ENCODE results near the gene NEURL1B. TPM values are rescaled to one million over a fixed set of nuclear protein-coding genes. Genes with fewer than 3 reads are reported as not detected.

Gene NEURL1B
- total RNA-seq, 2 donors from 2014 or later, result 9.9 to 12.2 TPM

GRCh38 chr5:172606156-172606785 is 34.8 kb upstream of the NEURL1B start:
- no peak for DNase-seq

DNA sequence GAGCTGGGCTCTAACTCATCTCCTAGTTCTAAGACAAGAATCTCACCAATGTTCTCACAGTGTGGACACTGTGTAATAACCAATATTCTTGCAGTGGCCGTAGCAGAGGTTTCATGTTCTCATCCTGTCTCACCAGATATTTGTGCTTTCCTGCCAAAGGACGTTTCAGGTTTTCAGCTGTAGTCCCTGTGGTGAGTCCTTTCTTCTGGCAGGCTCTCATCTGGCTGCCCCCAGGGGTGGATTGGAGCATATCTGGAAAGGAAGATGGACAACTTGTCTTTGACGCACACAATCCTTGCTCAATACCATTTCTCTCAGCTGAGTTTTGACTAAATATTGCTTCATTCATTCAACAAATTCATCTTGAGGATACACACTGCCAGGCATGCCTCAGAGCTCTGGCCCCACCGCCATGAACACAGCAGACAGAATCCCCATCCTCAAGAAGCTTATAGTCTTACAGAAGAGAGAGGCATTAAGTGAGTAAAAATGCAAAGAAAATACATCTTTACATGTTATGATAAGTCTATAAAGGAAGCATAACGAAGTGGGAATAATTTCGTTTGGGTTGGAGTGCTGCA is 33.8 kb upstream of the NEURL1B start:
- TF ChIP-seq POLR2A (IDR thresholded peaks at IDR 0.05), result no peak
- TF ChIP-seq, protein P1, sequence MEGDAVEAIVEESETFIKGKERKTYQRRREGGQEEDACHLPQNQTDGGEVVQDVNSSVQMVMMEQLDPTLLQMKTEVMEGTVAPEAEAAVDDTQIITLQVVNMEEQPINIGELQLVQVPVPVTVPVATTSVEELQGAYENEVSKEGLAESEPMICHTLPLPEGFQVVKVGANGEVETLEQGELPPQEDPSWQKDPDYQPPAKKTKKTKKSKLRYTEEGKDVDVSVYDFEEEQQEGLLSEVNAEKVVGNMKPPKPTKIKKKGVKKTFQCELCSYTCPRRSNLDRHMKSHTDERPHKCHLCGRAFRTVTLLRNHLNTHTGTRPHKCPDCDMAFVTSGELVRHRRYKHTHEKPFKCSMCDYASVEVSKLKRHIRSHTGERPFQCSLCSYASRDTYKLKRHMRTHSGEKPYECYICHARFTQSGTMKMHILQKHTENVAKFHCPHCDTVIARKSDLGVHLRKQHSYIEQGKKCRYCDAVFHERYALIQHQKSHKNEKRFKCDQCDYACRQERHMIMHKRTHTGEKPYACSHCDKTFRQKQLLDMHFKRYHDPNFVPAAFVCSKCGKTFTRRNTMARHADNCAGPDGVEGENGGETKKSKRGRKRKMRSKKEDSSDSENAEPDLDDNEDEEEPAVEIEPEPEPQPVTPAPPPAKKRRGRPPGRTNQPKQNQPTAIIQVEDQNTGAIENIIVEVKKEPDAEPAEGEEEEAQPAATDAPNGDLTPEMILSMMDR (IDR thresholded peaks at IDR 0.05), result no peak
- WGBS, 2 donors, result 71 to 74% methylated on average over 6 of the region's 6 CpGs
- Histone ChIP-seq H3K9me3 (no peaks in the 10 kb centered on the region), H3K27me3 (no peaks in the 10 kb centered on the region), H3K27ac (peak overlapping the region in 1 of 4 donors; percentile 13), H3K36me3 (replicated peaks in 1 of 2; ENCODE audit: insufficient read depth in 1 of 2, low read depth in 2 of 2) (no peaks in the 10 kb centered on the region), H3K4me3 (no peak overlapping the region), H3K4me1 (no peaks in the 10 kb centered on the region)
- intact Hi-C loops (cut with DNase I), result no loop called here
- ATAC-seq (peak; percentile 59), DNase-seq (peak in 2 of 4 donors; percentile 29 to 47)

More at GRCh38 chr5:172606156-172606785, 34.8 kb upstream of the NEURL1B start:
- intact Hi-C loops (cut with DNase I), result no loop called here
- Histone ChIP-seq H3K27me3 (no peaks in the 10 kb centered on the region), H3K4me3 (no peak overlapping the region), H3K36me3 (replicated peaks in 1 of 2; ENCODE audit: insufficient read depth in 1 of 2, low read depth in 2 of 2) (no peaks in the 10 kb centered on the region), H3K9me3 (no peaks in the 10 kb centered on the region), H3K27ac (peak overlapping the region in 1 of 4 donors; percentile 13), H3K4me1 (no peaks in the 10 kb centered on the region)
- 77 to 82% methylated on average over 4 of the region's 4 CpGs for WGBS, 2 donors
- no peak for ATAC-seq
- TF ChIP-seq, protein P1 (IDR thresholded peaks at IDR 0.05), result no peak
- no peak for TF ChIP-seq POLR2A (IDR thresholded peaks at IDR 0.05)

GRCh38 chr5:172608773-172609172 is 32.3 kb upstream of the NEURL1B start:
- Histone ChIP-seq H3K36me3 (replicated peaks in 1 of 2; ENCODE audit: insufficient read depth in 1 of 2, low read depth in 2 of 2) (no peaks in the 10 kb centered on the region), H3K27ac (no peak overlapping the region), H3K4me1 (no peaks in the 10 kb centered on the region), H3K4me3 (no peak overlapping the region), H3K9me3 (no peaks in the 10 kb centered on the region), H3K27me3 (no peaks in the 10 kb centered on the region)
- no peak for ATAC-seq
- WGBS, 2 donors, result 90 to 95% methylated on average over 3 of the region's 3 CpGs
- DNase-seq, result no peak
- TF ChIP-seq POLR2A (IDR thresholded peaks at IDR 0.05), result no peak
- TF ChIP-seq, protein P1 (IDR thresholded peaks at IDR 0.05), result no peak
- intact Hi-C loops (cut with DNase I), result no loop called here

DNA sequence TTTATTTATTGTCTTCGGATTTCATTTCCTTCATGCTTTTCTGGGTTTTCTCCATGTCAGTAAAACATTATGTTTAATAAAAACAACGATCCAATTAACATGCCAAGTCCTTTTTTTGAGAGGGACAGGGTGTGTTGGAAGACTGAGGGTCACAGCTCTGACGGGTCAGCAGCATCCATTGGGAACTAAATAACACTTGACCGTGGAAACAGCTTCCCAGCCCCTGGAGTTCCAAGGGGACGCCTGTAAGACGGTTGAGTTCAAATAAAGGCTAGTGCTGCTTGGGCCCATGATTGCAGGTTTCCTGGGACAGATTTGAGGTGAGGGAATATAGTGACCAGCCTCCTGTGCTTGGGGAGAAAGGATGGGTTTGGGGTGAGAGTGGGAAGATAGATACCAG is 30.4 kb upstream of the NEURL1B start:
- ATAC-seq (no peak), DNase-seq (no peak)
- Histone ChIP-seq H3K4me3 (no peak overlapping the region), H3K27me3 (no peaks in the 10 kb centered on the region), H3K36me3 (replicated peaks in 1 of 2; ENCODE audit: insufficient read depth in 1 of 2, low read depth in 2 of 2) (no peaks in the 10 kb centered on the region), H3K4me1 (no peaks in the 10 kb centered on the region), H3K9me3 (no peaks in the 10 kb centered on the region), H3K27ac (no peak overlapping the region)
- TF ChIP-seq, protein P1 (IDR thresholded peaks at IDR 0.05), result no peak
- no peak for TF ChIP-seq POLR2A (IDR thresholded peaks at IDR 0.05)
- WGBS, 2 donors, result 77 to 79% methylated on average over 6 of the region's 6 CpGs
- intact Hi-C loops (cut with DNase I), result no loop called here

- WGBS, 2 donors, result 89 to 93% methylated on average over 3 to 6 of the region's 8 CpGs
- no peak overlapping the region for H3K27ac ChIP-seq
- TF ChIP-seq POLR2A (IDR thresholded peaks at IDR 0.05), result no peak
- TF ChIP-seq, protein P1 (IDR thresholded peaks at IDR 0.05), result no peak
- no peak for ATAC-seq
- H3K4me3 ChIP-seq, result no peak overlapping the region
- no peaks in the 10 kb centered on the region for H3K27me3 ChIP-seq
- no peaks in the 10 kb centered on the region for H3K4me1 ChIP-seq
- no peaks in the 10 kb centered on the region for H3K36me3 ChIP-seq (replicated peaks in 1 of 2; ENCODE audit: insufficient read depth in 1 of 2, low read depth in 2 of 2)
- intact Hi-C loops (cut with DNase I), result no loop called here
- no peak for DNase-seq
- H3K9me3 ChIP-seq, result no peaks in the 10 kb centered on the region
These were observed 29.1 kb upstream of the NEURL1B start for GRCh38 chr5:172611913-172612312.

All from body of pancreas (tissue), 4 donors.